ENCODE results near the gene HYCC1.
A peak's percentile ranks its signal among the peaks of the same experiment; 100 is the strongest.

The HYCC1 gene

GRCh38 chr7:23022851-23023250, 8.9 kb upstream of the HYCC1 start:
- Mint-ChIP-seq H3K4me1 (ENCODE audit: low read depth) (peaks cover 41% of the 10 kb centered on the region), H3K27me3 (peaks cover 16% of the 10 kb centered on the region)

GRCh38 chr7:23022258-23022769, 8.4 kb upstream of the HYCC1 start:
- H3K36me3 Mint-ChIP-seq (ENCODE audit: low read depth): no peaks in the 10 kb centered on the region
- peaks cover 46% of the 10 kb centered on the region for H3K4me1 Mint-ChIP-seq (ENCODE audit: low read depth)
- no peak overlapping the region for H3K4me3 Mint-ChIP-seq
- no peaks in the 10 kb centered on the region for H3K9me3 Mint-ChIP-seq
- no peak overlapping the region for H3K27ac Mint-ChIP-seq
- peaks cover 16% of the 10 kb centered on the region for H3K27me3 Mint-ChIP-seq

More at GRCh38 chr7:23022851-23023250, 8.9 kb upstream of the HYCC1 start:
- Mint-ChIP-seq H3K9me3 (no peaks in the 10 kb centered on the region), H3K4me3 (no peak overlapping the region), H3K27ac (no peak overlapping the region), H3K36me3 (ENCODE audit: low read depth) (no peaks in the 10 kb centered on the region)

- peak overlapping the region; percentile 93 for H3K27ac Mint-ChIP-seq
- peaks cover 46% of the 10 kb centered on the region for H3K4me1 Mint-ChIP-seq (ENCODE audit: low read depth)
- H3K36me3 Mint-ChIP-seq (ENCODE audit: low read depth): no peaks in the 10 kb centered on the region
- peaks cover 16% of the 10 kb centered on the region for H3K27me3 Mint-ChIP-seq
- peak overlapping the region; percentile 1 for H3K4me3 Mint-ChIP-seq
- H3K9me3 Mint-ChIP-seq: no peaks in the 10 kb centered on the region
Observed at GRCh38 chr7:23021596-23021995, 7.7 kb upstream of the HYCC1 start.

- Mint-ChIP-seq H3K9me3 (no peaks in the 10 kb centered on the region), H3K4me1 (ENCODE audit: low read depth) (peaks cover 51% of the 10 kb centered on the region), H3K4me3 (peak overlapping the region; percentile 57), H3K27ac (peak overlapping the region; percentile 93), H3K36me3 (ENCODE audit: low read depth) (no peaks in the 10 kb centered on the region), H3K27me3 (peaks cover 11% of the 10 kb centered on the region)
Observed at GRCh38 chr7:23020742-23021401, 6.9 kb upstream of the HYCC1 start.

GRCh38 chr7:23018750-23019149, 4.8 kb upstream of the HYCC1 start:
- Mint-ChIP-seq H3K36me3 (ENCODE audit: low read depth) (no peaks in the 10 kb centered on the region), H3K9me3 (no peaks in the 10 kb centered on the region), H3K4me1 (ENCODE audit: low read depth) (peaks cover 58% of the 10 kb centered on the region), H3K4me3 (no peak overlapping the region), H3K27ac (no peak overlapping the region), H3K27me3 (peaks cover 6% of the 10 kb centered on the region)

GRCh38 chr7:23017309-23017708, 3.4 kb upstream of the HYCC1 start:
- peaks cover under 1% of the 10 kb centered on the region for H3K27me3 Mint-ChIP-seq
- H3K36me3 Mint-ChIP-seq (ENCODE audit: low read depth): no peaks in the 10 kb centered on the region
- H3K4me3 Mint-ChIP-seq: no peak overlapping the region
- peaks cover 53% of the 10 kb centered on the region for H3K4me1 Mint-ChIP-seq (ENCODE audit: low read depth)
- no peaks in the 10 kb centered on the region for H3K9me3 Mint-ChIP-seq
- H3K27ac Mint-ChIP-seq: no peak overlapping the region

- H3K27ac Mint-ChIP-seq: peak overlapping the region; percentile 51
Observed at GRCh38 chr7:23016345-23017253, 2.7 kb upstream of the HYCC1 start.

GRCh38 chr7:23014681-23015080, 751 bp upstream of the HYCC1 start:
- peak overlapping the region; percentile 95 for H3K4me3 Mint-ChIP-seq
- H3K4me1 Mint-ChIP-seq (ENCODE audit: low read depth): peaks cover 30% of the 10 kb centered on the region
- no peaks in the 10 kb centered on the region for H3K36me3 Mint-ChIP-seq (ENCODE audit: low read depth)
- H3K27me3 Mint-ChIP-seq: no peaks in the 10 kb centered on the region
- peak overlapping the region; percentile 57 for H3K27ac Mint-ChIP-seq
- no peaks in the 10 kb centered on the region for H3K9me3 Mint-ChIP-seq

More at GRCh38 chr7:23016345-23017253, 2.7 kb upstream of the HYCC1 start:
- H3K27me3 Mint-ChIP-seq: no peaks in the 10 kb centered on the region
- H3K9me3 Mint-ChIP-seq: no peaks in the 10 kb centered on the region
- no peaks in the 10 kb centered on the region for H3K36me3 Mint-ChIP-seq (ENCODE audit: low read depth)
- H3K4me3 Mint-ChIP-seq: no peak overlapping the region
- H3K4me1 Mint-ChIP-seq (ENCODE audit: low read depth): peaks cover 46% of the 10 kb centered on the region

- H3K9me3 Mint-ChIP-seq: no peaks in the 10 kb centered on the region
- H3K27ac Mint-ChIP-seq: no peak overlapping the region
- H3K36me3 Mint-ChIP-seq (ENCODE audit: low read depth): no peaks in the 10 kb centered on the region
- no peak overlapping the region for H3K4me3 Mint-ChIP-seq
- H3K4me1 Mint-ChIP-seq (ENCODE audit: low read depth): peaks cover 29% of the 10 kb centered on the region
- no peaks in the 10 kb centered on the region for H3K27me3 Mint-ChIP-seq
Observed at GRCh38 chr7:23012908-23013714, 819 bp downstream of the HYCC1 start.

- H3K27ac Mint-ChIP-seq: no peak overlapping the region
- H3K27me3 Mint-ChIP-seq: no peaks in the 10 kb centered on the region
- no peaks in the 10 kb centered on the region for H3K36me3 Mint-ChIP-seq (ENCODE audit: low read depth)
- H3K9me3 Mint-ChIP-seq: no peaks in the 10 kb centered on the region
- peaks cover 22% of the 10 kb centered on the region for H3K4me1 Mint-ChIP-seq (ENCODE audit: low read depth)
- H3K4me3 Mint-ChIP-seq: no peak overlapping the region
Observed at GRCh38 chr7:23012186-23012585, 1.7 kb downstream of the HYCC1 start.

GRCh38 chr7:23011222-23011924, 2.6 kb downstream of the HYCC1 start:
- no peaks in the 10 kb centered on the region for H3K36me3 Mint-ChIP-seq (ENCODE audit: low read depth)
- H3K4me1 Mint-ChIP-seq (ENCODE audit: low read depth): peaks cover 22% of the 10 kb centered on the region
- H3K9me3 Mint-ChIP-seq: no peaks in the 10 kb centered on the region
- H3K4me3 Mint-ChIP-seq: no peak overlapping the region
- no peak overlapping the region for H3K27ac Mint-ChIP-seq
- no peaks in the 10 kb centered on the region for H3K27me3 Mint-ChIP-seq

GRCh38 chr7:23009303-23009702, 4.6 kb downstream of the HYCC1 start:
- peaks cover 15% of the 10 kb centered on the region for H3K4me1 Mint-ChIP-seq (ENCODE audit: low read depth)
- no peak overlapping the region for H3K27ac Mint-ChIP-seq
- no peaks in the 10 kb centered on the region for H3K9me3 Mint-ChIP-seq
- H3K36me3 Mint-ChIP-seq (ENCODE audit: low read depth): no peaks in the 10 kb centered on the region
- H3K4me3 Mint-ChIP-seq: no peak overlapping the region
- H3K27me3 Mint-ChIP-seq: no peaks in the 10 kb centered on the region

GRCh38 chr7:23004247-23004520, 9.7 kb downstream of the HYCC1 start:
- H3K27ac Mint-ChIP-seq: no peak overlapping the region
- no peaks in the 10 kb centered on the region for H3K27me3 Mint-ChIP-seq
- H3K36me3 Mint-ChIP-seq (ENCODE audit: low read depth): no peaks in the 10 kb centered on the region
- H3K4me1 Mint-ChIP-seq (ENCODE audit: low read depth): peaks cover 30% of the 10 kb centered on the region
- H3K4me3 Mint-ChIP-seq: no peak overlapping the region
- H3K9me3 Mint-ChIP-seq: no peaks in the 10 kb centered on the region

GRCh38 chr7:23003505-23004246, 10.3 kb downstream of the HYCC1 start:
- H3K4me1 Mint-ChIP-seq (ENCODE audit: low read depth): peaks cover 32% of the 10 kb centered on the region
- H3K9me3 Mint-ChIP-seq: no peaks in the 10 kb centered on the region
- no peak overlapping the region for H3K4me3 Mint-ChIP-seq
- H3K27me3 Mint-ChIP-seq: no peaks in the 10 kb centered on the region
- no peaks in the 10 kb centered on the region for H3K36me3 Mint-ChIP-seq (ENCODE audit: low read depth)
- no peak overlapping the region for H3K27ac Mint-ChIP-seq

Measured in stimulated activated naive CD8-positive, alpha-beta T cell treated with anti-CD3 and anti-CD28 coated beads, Interleukin-15, Interleukin-2, amounts not matched to agents 100 ng/mL and 50 ng/mL, for 24 hours (primary cell).